K562 (cell line): ENCODE measurements around the gene MPIG6B. TPM values are rescaled to one million over a fixed set of nuclear protein-coding genes. Genes with fewer than 3 reads are reported as not detected.

Experiments used
- BRF1 ChIP-seq: IDR thresholded peaks from 3 replicates; pipeline ENCODE4 v1.6.1; 2011; ENCODE audit warnings: borderline replicate concordance, mild to moderate bottlenecking; ENCODE audit not compliant: insufficient read length; ENCODE audit errors: extremely low read depth
- CCNT2 ChIP-seq: IDR thresholded peaks from 2 replicates; pipeline ENCODE4 v1.6.1; 2011; ENCODE audit warnings: borderline replicate concordance, low read depth, mild to moderate bottlenecking, moderate library complexity, mixed read lengths, low read length; ENCODE audit not compliant: insufficient read length; ENCODE audit errors: extremely low read depth
- CEBPZ ChIP-seq: fragments of 150-350 bp; IDR thresholded peaks from 2 replicates; pipeline ENCODE4 v1.6.1; 2014; ENCODE audit warnings: low read depth, mild to moderate bottlenecking, low read length, borderline replicate concordance
- CTCFL ChIP-seq: IDR thresholded peaks from 2 replicates; pipeline ENCODE4 v1.6.1; 2011; ENCODE audit warnings: borderline replicate concordance, low read depth, mild to moderate bottlenecking, moderate library complexity, low read length; ENCODE audit not compliant: insufficient read depth, poor library complexity, severe bottlenecking
- EP300 ChIP-seq: IDR thresholded peaks from 2 replicates; pipeline ENCODE4 v1.6.1; 2012; ENCODE audit warnings: low read length, improper control_type of control experiment
- GABPB2 ChIP-seq: fragments of 250-450 bp; sonication (Bioruptor Pico); conservative IDR thresholded peaks from 2 replicates; pipeline ENCODE4 v1.5.1; 2021; ENCODE audit warnings: mild to moderate bottlenecking
- JUNB ChIP-seq: fragments of 450-650 bp; formaldehyde crosslinking; conservative IDR thresholded peaks from 2 replicates; pipeline ENCODE4 v1.4.0; 2020; ENCODE audit warnings: mild to moderate bottlenecking
- KDM4B ChIP-seq, 2 experiments: fragments of 450-650 bp in 1 of 2; sonication (generic) in 1 of 2; IDR thresholded peaks; 2 replicates each; pipeline ENCODE4 v1.6.1; 2016 to 2017; ENCODE audit warnings: borderline replicate concordance in 2 of 2, antibody characterized with exemption in 1 of 2, low read depth in 1 of 2, mild to moderate bottlenecking in 1 of 2
- MTA2 ChIP-seq: fragments of 450-650 bp; IDR thresholded peaks from 2 replicates; pipeline ENCODE4 v1.6.1; 2016; ENCODE audit warnings: low read depth
- RBM34 ChIP-seq: fragments of 200-400 bp; formaldehyde crosslinking; IDR thresholded peaks from 2 replicates; pipeline ENCODE4 v1.6.1; 2018; ENCODE audit warnings: low read length, borderline replicate concordance; ENCODE audit not compliant: insufficient read depth
- SIRT6 ChIP-seq: IDR thresholded peaks from one replicate; pipeline ENCODE4 v1.6.1; 2012; ENCODE audit warnings: low read depth, mild to moderate bottlenecking, control low read depth, inconsistent platforms, low read length, moderate library complexity
- THRA ChIP-seq: fragments of 450-650 bp; IDR thresholded peaks from 2 replicates; pipeline ENCODE4 v1.6.1; 2017; ENCODE audit warnings: mild to moderate bottlenecking, moderate library complexity
- ZNF232 ChIP-seq: sonication (generic); formaldehyde crosslinking; IDR thresholded peaks from 2 replicates; pipeline ENCODE4 v1.8.0; 2022; ENCODE audit warnings: mild to moderate bottlenecking, missing genetic modification reagents
- ZNF3 ChIP-seq: fragments of 250-450 bp; sonication (Bioruptor Pico); IDR thresholded peaks from 2 replicates; pipeline ENCODE4 v1.5.0; 2021; ENCODE audit warnings: mild to moderate bottlenecking, moderate library complexity
- ZNF609 ChIP-seq: sonication (generic); formaldehyde crosslinking; IDR thresholded peaks from 2 replicates; pipeline ENCODE4 v1.8.1; 2023; ENCODE audit warnings: missing genetic modification reagents, mild to moderate bottlenecking, borderline replicate concordance
- polyA plus RNA-seq, 8 experiments: library from polyadenylated mRNA; depleted of rRNA in 4 of 8; stranded (reverse) in 5 of 8; unstranded in 3 of 8; fragments of >200 nt; fragmentation: Nextera tagmentation in 2 of 8; fragmentation: Illumina TruSeq in 1 of 8; extraction: Ambion mirVana in 2 of 8; extraction: Trizol in 1 of 8; gene quantifications; 2 replicates each; pipeline versions ENCODE4 v1.2.1 to v1.2.3, GENCODE V29; 2011 to 2014; ENCODE audit warnings: inconsistent platforms in 1 of 8, missing spikeins in 1 of 8
- total RNA-seq, 7 experiments: library from RNA; depleted of rRNA in 6 of 7; stranded (reverse); fragments of >200 nt in 6 of 7; fragmentation: Illumina TruSeq in 2 of 7; extraction: Trizol in 2 of 7; gene quantifications; 2 replicates each; pipeline versions ENCODE4 v1.2.1 to v1.2.3, GENCODE V29; 2011 to 2021; ENCODE audit warnings: low replicate concordance in 1 of 7

MPIG6B gene
- total and polyA plus RNA-seq, 9 of the 15 experiments (the other 6 are each of a cell fraction or from before 2014, with no cell fraction given) = 0.11 to 1.2 (median 0.28) TPM; not detected in 1

- TF ChIP-seq ZNF609 (CRISPR knock-in tag) = 0 out of 2 replicates have a peak, but pooled peaks have one; percentile 27
- TF ChIP-seq BRF1 = no peak
- no peak for TF ChIP-seq CCNT2
- TF ChIP-seq EP300 = no peak
- peak; percentile 76; the same call in 1 of the 2 replicates for TF ChIP-seq ZNF232 (CRISPR knock-in tag)
- no peak for TF ChIP-seq RBM34
- no peak for TF ChIP-seq KDM4B (IDR thresholded peaks at IDR 0.05; ENCODE audit: borderline replicate concordance in 2 of 2, low read depth in 1 of 2)
- no peak for TF ChIP-seq MTA2
- no peak for TF ChIP-seq CEBPZ
- no peak for TF ChIP-seq THRA
- no peak for TF ChIP-seq CTCFL
- TF ChIP-seq SIRT6 = peak; percentile 93
- peak; percentile 90 for TF ChIP-seq GABPB2 (CRISPR knock-in tag)
- peak; percentile 98 for TF ChIP-seq ZNF3 (CRISPR knock-in tag)
- peak; percentile 80 for TF ChIP-seq JUNB (CRISPR knock-in tag)
Observed at GRCh38 chr6:31729979-31730630, 6.9 kb downstream of the MPIG6B start (continued).
